GM06990 (cell line): Measurements from ENCODE around the gene DEGS2.

ENCODE experiments used
- DNase-seq: peaks from one replicate; pipeline ENCODE4 v3.0.0-alpha.2; 2011; ENCODE audit not compliant: insufficient read length; ENCODE audit errors: extremely low read depth
- H3K27me3 ChIP-seq: replicated peaks from 2 replicates; pipeline ENCODE4 v1.6.0; 2011; ENCODE audit warnings: low read length; ENCODE audit not compliant: control insufficient read depth, insufficient read depth
- H3K36me3 ChIP-seq: 2 replicates; pipeline ENCODE4 v1.5.1; 2011; ENCODE audit warnings: low read length; ENCODE audit not compliant: control insufficient read depth, insufficient read depth
- H3K4me3 ChIP-seq: replicated peaks from 2 replicates; pipeline ENCODE4 v1.5.1; 2011; ENCODE audit warnings: low read depth, mild to moderate bottlenecking, control low read depth, low read length
- CTCF ChIP-seq: IDR thresholded peaks from 2 replicates; pipeline ENCODE4 v1.5.1; 2011; ENCODE audit warnings: low read length, control low read depth, mild to moderate bottlenecking, inconsistent platforms; ENCODE audit not compliant: insufficient read depth, poor library complexity, severe bottlenecking

Gene DEGS2

GRCh38 chr14:100138082-100138787 lies 21.2 kb downstream of the DEGS2 start:
- TF ChIP-seq CTCF: no peak
- no peak for DNase-seq
- Histone ChIP-seq H3K4me3 (no peak overlapping the region), H3K27me3 (no peaks in the 10 kb centered on the region), H3K36me3 (peaks cover 57% of the 10 kb centered on the region)

DNA sequence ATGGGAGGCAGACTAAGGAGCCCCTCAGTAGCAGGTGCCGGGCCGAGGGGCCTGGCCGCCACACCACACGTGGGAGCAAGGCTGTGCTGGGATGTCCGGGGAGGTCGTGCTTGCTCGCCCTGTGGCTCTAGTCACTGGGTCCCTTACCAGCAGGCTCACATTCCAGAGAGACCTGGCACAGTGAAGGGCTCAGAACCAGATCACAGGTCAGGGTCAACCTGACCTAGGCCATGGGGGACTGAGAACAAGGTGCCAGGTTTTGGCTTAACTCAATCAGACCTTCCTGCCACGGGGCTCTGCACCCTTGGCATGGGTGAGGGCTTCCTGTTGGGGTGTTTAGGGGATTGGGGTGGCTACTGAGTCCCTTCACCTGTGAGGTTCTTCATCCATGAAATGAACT lies 22.3 kb downstream of the DEGS2 start:
- peaks cover 61% of the 10 kb centered on the region for H3K36me3 ChIP-seq
- no peaks in the 10 kb centered on the region for H3K27me3 ChIP-seq
- H3K4me3 ChIP-seq: no peak overlapping the region
- no peak for TF ChIP-seq CTCF
- DNase-seq: no peak

DNA sequence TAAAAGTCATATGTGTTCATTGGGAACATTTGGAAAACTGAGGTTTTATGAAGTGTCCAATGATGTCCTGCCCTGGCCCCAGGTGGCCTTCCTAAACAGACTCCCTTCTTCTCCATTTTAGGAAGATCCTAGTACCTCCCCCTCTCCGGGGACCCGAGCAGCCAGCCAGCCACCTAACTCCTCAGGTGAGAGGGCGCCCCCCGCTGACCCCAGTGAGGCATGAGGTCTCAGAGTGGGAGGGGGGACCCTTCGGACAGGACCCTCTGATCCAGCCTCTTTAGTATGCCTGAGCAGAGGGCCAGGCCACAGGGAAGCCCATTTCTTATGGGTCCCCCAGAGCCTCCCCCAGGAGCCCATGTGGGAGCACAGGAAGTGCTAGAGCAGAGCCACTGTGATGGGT lies 23.7 kb downstream of the DEGS2 start:
- no peak for DNase-seq
- peak; percentile 18 for TF ChIP-seq CTCF
- peaks cover 62% of the 10 kb centered on the region for H3K36me3 ChIP-seq
- no peaks in the 10 kb centered on the region for H3K27me3 ChIP-seq
- H3K4me3 ChIP-seq: no peak overlapping the region

DNA sequence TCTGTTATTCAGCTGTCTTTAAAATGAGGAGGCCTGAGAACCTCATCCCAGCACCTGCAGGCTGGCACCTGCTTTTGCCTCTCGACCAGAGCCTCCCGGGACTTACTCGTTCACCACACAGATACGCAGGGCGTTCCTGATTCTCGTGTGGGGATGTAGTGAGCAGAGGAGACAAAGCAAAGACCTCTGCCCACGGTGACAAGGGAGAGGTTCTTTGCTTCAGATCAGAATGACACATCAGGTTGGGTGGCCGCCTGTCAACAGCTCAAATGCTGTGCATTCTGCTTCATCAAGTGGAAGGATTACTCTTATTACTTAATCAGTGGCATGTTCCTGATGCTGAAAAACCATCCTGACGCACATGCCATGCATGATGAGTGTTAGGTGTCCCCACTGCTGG lies 24.4 kb downstream of the DEGS2 start:
- TF ChIP-seq CTCF: no peak
- H3K36me3 ChIP-seq: peaks cover 67% of the 10 kb centered on the region
- DNase-seq: no peak
- H3K27me3 ChIP-seq: no peaks in the 10 kb centered on the region
- H3K4me3 ChIP-seq: no peak overlapping the region

DNA sequence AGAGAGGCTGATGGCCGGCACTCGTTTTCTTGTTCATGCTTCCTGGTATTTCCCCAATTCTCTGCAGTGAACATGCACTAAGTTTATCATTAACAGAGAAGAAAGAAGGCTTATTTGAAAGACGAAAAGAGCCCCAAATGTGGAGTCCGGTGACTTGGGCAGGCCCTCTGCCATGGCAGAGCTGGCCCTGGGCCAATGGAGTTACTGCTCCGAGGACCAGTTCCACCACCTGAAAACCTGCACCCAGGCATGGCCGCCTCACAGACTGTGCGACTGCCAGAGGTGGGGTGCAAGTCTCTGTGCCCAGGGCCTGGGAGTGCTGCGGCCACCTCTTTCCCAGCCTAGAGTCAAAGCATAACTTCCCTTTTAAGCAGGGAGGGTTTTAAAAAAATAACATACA lies 24.9 kb downstream of the DEGS2 start:
- H3K27me3 ChIP-seq: no peaks in the 10 kb centered on the region
- DNase-seq: no peak
- H3K36me3 ChIP-seq: peaks cover 68% of the 10 kb centered on the region
- no peak overlapping the region for H3K4me3 ChIP-seq
- no peak for TF ChIP-seq CTCF

GRCh38 chr14:100132903-100133510 lies 26.4 kb downstream of the DEGS2 start:
- Histone ChIP-seq H3K4me3 (no peak overlapping the region), H3K36me3 (peaks cover 66% of the 10 kb centered on the region), H3K27me3 (no peaks in the 10 kb centered on the region)
- DNase-seq: no peak
- TF ChIP-seq CTCF: no peak
